HG03095 (cell line): ENCODE measurements around the gene MRPL53.
"Not testable (repeated sequence)": the region's sequence is repeated elsewhere in the genome, so short reads cannot be mapped to it uniquely, and the experiment has no call there.

Experiments used
- ATAC-seq: cut with Tn5 transposase; IDR thresholded peaks from one replicate; pipeline ENCODE4 v1.9.1; 2021; ENCODE audit warnings: moderate library complexity; ENCODE audit not compliant: unreplicated experiment

The MRPL53 gene

DNA sequence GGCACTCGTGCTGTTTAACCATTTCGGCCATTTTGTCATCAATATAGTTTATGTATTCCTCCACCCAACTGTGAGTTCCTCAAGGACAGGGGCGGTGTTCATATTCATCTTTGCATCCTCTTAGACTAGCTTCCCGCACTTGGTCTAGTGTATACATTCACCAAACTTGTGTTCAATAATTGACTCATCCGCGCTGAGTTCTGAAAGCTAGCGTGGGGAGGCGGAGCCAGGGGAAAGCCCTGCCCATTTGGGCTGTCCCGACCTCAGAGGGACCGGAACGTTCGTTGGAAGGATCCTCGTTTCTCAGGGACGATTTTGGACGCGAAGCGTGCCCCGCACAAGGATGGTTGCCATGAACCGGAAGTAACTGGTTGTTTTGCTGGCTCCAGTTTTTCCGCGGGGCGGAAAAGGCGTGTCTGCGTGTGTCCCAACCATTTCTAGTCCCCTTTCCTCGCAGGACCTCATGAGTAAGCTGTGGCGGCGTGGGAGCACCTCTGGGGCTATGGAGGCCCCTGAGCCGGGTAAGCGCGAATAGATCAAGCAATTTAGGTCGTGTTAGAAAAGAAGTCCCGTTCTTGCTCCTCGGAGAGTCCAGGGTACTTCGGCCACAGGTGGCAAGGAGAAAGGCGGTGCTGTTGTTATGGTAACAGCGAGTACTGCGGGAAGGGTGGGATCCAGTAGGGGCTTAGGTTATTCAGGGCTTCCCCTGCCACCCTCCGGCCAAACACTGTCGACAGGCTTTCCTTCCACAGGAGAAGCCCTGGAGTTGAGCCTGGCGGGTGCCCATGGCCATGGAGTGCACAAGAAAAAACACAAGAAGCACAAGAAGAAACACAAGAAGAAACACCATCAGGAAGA lies 17.6 kb downstream of the MRPL53 start, which contains the start of gene INO80B:
INO80B (plus strand) TSS at position 434 of the 858 bp plus-strand sequence; CDS start at position 464, 30 bp downstream.
- peak; percentile 36 for ATAC-seq

DNA sequence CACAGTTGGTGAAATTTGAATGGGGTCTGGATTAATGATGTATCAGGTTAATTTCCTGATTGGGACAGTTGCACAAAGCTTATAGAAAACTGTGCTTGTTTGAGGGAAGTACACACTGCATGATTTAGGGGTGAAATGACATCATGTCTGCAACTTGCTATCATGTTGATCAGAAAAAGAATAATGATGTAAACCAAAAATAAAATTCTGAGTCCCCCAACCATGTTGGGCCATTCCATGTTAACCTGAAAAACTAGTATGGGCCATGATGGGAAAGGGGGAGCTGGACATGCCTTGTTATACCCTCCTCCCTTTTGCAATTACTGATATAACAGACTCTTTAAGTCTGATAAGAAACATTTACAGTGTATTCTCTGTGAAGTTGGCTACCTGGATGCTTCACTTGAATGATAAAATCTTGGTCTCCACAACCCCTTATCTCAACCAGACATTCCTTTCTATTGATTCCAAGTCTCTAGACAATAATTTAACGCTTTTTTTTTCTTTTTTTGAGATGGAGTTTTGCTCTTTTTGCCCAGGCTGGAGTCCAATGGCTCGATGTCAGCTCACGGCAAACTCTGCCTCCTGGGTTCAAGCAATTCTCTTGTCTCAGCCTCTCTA lies 21.8 kb downstream of the MRPL53 start:
- no peak for ATAC-seq

DNA sequence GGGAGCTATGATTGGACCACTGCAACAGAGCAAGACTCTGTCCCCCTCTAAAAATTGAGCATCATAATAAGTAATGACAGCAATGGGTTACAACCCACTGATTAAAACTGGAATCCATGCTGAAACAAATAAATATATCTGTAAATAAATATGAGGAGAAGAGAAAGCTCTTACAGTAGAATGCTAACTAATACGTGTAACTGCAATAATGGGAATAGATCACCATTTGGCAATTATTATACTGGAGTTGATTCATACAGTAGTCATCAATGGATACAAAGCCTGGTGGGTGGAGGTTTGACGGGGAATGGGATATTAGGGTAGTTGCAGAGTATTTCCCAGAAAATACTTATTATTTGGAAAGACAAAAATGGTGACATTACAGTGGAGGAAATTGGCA lies 23.7 kb downstream of the MRPL53 start:
- ATAC-seq: no peak

GRCh38 chr2:74447230-74447999 lies 25.1 kb downstream of the MRPL53 start:
- no peak for ATAC-seq

DNA sequence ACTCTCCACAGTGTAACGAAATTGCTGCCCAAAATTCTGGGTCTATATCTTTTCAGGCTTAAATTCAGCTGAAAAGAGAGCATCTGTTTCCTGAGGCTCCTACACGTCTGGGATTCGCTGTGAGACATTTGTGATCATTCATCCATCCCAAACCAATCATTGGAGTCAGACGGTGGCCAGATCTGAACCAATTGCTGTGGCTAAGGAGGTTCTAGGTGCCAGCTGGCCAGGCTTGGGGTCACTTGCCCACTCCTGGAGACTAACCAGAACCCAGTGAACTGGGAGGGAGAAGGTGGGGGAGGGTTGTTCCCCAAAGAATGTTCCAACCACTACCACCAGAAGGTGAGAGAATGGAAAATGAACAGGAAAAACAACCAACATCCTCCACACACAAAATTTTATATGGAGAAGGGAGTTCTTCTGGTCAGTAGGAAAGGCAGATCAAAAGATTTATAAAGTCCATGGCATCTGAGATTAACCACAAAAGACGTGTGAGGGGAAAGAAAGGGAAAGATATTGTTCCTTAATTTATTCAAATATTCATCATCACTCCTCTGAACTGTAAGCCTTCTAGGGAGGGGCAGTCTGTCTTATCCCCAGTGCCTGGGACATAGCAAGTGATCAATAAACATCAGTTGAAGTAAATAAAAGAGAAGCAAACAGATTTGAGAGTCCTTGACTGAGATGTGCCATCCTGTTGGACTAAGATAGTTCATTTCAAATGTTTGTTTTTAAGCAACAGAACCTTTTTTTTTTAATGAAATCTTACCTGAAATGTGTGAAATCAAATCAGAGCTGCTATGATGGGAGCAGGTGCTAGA lies 27.8 kb downstream of the MRPL53 start:
- ATAC-seq: no peak

DNA sequence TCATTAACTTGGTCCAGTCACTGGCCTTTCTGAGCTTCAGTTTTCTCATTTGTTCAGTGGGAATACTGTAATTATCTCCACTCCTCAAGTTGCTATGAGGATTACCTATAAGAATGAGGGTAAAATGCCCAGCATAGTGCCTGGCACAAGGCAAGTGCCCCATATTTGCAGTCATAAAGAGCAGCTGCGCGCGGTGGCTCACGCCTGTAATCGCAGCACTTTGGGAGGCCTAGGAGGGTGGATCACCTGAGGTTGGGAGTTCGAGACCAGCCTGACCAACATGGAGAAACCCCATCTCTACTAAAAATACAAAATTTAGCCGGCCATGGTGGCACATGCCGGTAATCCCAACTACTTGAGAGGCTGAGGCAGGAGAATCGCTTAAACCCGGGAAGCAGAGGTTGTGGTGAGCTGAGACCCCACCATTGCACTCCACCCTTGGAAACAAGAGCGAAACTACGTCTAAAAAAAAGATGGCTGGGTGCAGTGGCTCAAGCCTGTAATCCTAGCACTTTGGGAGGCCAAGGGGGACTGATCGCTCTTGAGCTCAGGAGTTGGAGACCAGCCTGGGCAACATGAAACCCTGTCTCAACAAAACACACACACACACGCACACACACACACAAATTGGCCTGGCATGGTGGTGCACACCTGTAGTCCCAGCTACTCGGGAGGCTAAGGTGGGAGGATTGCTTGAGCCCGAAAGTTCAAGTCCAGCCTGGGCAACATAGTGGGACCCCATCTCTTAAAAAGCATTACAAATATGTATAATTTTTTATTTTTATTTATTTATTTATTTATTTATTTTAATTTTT lies 29.8 kb downstream of the MRPL53 start:
- ATAC-seq: not testable (repeated sequence)

DNA sequence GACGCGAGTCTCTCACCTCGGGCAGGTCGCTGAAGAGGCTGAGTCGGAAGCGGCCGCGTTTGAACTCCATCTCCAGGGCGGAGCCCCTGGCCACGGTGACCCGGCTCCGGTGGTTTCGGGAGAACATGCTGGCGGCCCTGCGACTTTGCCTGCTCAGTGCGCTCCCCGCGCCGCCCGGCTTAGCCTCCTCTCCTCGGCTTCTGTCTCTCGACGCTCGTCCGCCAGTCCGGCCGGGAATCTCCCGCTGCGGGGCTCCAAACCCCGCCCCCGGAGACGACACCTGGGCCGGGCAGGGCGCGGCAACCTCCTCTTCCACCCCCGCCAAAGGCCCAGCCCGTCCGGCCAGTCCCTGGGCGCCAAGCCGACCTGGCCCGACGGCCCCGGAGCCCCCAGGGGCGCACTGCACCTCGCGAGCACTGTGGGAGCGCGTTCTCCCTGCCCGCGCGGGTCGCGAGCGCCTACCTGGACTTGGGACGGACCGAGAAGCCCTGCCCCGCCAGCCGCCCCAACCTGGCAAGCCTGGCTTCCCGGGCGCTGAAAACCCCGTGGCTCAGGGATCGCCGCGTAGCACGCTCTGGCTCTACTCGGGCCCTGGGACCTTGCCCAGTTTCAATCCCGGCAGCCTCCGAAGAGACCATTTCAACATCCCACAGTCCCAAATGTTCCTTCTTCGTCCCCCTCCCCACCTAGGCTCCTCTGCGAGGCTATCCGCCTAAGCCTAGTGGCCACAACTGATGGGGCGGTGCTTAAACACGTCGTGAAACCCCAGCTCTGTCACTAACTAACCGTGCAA lies 30.6 kb downstream of the MRPL53 start, which contains the start of gene RTKN:
RTKN (minus strand) TSS at position 248 of the 793 bp plus-strand sequence; CDS start at position 127, 121 bp downstream.
- no peak for ATAC-seq

GRCh38 chr2:74441170-74441689 lies 31.2 kb downstream of the MRPL53 start:
- no peak for ATAC-seq

DNA sequence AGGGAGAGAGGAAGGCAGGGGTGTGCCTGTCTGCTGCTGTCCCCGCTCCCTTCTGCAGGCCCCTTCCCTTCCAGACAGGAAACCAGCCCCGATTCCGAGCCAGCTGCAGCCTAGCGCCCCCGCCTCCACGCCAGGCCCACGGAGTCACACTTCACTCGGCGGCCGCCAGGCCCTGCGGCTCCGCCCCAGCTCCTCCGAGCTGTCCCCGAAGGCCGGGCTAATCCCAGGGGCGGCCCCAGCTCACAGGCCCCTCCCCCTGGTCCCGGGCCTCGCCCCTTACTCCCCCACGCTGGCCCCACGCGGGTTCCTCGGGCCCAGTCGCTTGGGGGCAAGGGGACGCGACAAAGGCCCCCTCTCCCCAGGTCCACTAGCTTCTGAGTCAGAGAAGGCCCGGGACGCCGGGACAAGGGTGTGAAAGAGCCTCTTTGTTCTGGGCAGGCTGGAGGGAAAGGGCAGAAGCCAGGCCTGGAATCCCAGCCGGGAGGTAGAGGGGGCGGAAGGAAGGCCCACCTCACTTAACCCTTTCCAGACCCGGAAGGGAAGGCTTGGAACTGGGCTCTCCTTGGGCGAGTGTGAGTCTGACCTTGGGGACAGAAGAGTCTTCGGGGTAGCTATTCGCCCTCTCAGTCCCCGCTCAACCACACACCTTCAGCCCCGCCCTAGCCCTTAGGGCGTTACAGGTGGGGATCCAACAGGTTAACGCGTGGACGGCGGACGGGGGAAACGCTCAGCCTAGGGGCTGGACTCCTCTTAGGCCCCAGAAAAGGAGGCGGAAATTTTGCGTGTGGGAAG lies 31.9 kb downstream of the MRPL53 start:
- peak; percentile 82 for ATAC-seq

- no peak for ATAC-seq
Measured at GRCh38 chr2:74439803-74440377, 32.6 kb downstream of the MRPL53 start.

DNA sequence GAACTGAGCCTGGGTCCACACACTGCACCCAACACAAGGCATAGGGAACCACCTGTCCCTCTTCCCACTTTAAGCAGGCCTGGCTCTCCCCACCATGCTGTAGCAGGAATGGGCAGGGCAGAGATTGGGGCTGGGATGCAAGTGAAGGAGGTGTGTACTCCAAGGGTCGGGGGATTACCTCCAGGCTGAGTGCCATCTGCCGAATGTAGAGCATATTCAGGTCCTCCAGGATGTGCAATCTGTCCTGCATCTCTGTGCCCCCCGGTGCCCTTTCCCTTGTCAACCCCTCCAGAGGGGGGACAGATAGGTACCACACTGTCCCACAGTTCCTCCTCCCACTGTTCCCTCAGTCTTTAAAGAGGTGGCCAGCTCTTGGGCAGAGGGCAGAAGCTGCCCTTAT lies 33.1 kb downstream of the MRPL53 start:
- ATAC-seq: no peak

- ATAC-seq: no peak
Measured at GRCh38 chr2:74438248-74438647, 34.2 kb downstream of the MRPL53 start.

GRCh38 chr2:74436848-74437695 lies 35.4 kb downstream of the MRPL53 start:
- ATAC-seq: no peak

GRCh38 chr2:74436111-74436805 lies 36.2 kb downstream of the MRPL53 start:
- ATAC-seq: no peak

DNA sequence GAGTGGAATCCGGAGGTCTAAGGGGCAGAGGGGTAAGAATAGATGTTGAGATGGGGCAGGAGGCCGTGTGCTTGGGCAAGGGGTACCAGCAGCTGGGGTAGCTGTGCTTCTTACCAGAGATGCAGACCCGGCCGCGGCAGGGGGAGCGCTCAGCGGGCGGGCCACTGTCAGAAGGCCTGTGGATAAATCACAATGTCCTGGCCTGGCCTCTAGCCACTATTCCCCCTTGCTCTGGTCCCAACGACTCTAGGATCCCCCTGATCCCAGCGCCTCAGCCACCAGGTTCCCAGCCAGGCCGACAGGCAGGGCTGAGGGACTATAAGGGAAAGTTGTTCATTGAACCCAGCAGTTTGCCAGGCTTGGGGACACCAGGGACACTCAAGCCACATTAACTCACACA lies 42.0 kb downstream of the MRPL53 start:
- no peak for ATAC-seq
